Activated CD4-positive, alpha-beta T cell treated with anti-CD3 and anti-CD28 coated beads, Interleukin-2, Interleukin-6, amounts not matched to agents 100 ng/mL and 50 ng/mL, durations not matched to agents 16 hours and 8 hours (primary cell): Measurements from ENCODE around the gene GSE1.

ENCODE experiments used
- DNase-seq: peaks from one replicate; pipeline ENCODE4 v3.0.0-alpha.2; 2020

Gene GSE1

GRCh38 chr16:85686912-85687591, 73.9 kb downstream of the GSE1 start:
- DNase-seq: peak; percentile 48

GRCh38 chr16:85687651-85688471, 74.7 kb downstream of the GSE1 start:
- DNase-seq: peak; percentile 27

- peak; percentile 95 for DNase-seq
Measured at GRCh38 chr16:85688586-85689284, 75.6 kb downstream of the GSE1 start, which contains the start of gene GINS2. TSS of gene GINS2 (minus strand) at chr16:85688954. CDS start at chr16:85688898, 56 bp downstream.

GRCh38 chr16:85689285-85689949, 76.3 kb downstream of the GSE1 start:
- DNase-seq: no peak

DNA sequence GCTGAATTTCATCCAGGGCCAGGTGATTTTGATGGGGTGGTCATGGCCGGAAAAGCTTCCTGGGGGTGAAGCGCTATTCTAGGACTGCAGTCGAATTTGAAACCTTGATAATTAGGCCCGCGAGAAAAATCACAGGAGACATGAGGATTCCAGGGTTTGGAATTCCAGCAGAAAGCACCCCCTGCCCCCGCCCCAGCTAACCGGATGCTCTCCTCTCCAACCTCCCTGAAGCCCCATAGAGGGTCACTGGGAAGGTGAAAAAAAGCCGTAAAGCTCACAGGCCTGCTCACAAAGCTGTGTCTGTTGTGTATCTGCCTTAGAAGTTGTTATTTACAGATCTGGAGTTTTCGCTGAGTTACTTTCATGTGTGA, 76.8 kb downstream of the GSE1 start:
- no peak for DNase-seq

DNA sequence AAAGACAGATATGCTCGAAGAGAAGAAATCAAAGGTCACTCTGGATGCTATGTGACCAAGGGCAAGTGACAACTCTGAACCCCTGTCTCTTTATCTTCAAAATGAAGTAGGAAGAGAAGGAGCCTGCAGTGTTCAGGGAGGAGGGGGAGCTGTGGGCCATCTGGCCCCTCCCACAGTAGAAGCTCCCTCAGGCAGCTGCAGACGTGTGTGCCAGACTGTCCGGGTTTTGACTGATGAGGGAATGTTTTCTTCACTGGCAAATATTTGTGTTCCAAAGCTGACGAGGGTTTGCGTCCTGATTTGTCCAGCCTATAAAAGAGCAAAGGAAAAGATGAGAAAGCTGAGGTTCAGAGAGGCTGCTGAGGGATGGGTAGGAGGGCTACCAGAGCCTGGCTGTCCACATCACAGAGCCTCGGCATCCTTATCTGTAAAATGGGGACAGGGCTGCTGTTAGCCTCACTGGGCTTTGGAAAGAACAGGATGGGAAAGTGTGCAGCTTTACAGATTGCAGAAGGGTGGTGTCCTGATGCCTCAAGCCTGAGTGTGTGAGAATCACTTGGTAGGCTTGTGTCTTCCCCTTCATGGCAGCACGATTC, 77.4 kb downstream of the GSE1 start:
- no peak for DNase-seq

- no peak for DNase-seq
Measured at GRCh38 chr16:85695196-85696128, 82.3 kb downstream of the GSE1 start.

DNA sequence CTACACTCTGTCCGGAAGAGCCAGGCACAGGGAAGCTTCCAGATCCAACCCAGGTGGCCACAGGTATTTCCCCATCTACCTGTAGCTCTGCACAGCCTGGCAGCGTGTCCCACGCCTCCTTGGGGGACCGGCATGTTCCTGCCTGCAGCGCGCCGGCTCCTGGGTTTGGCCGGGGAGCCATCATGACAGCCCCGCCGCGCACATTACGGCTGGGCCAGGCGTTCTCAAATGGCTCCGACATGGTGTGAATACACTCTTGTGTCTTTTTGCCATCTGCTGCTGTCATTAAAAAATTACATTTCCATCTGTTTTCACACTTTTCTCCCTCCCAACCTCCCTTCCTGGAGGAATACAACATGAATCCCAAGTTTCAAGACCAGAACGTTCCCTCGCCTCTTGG, 83.7 kb downstream of the GSE1 start:
- DNase-seq: no peak

DNA sequence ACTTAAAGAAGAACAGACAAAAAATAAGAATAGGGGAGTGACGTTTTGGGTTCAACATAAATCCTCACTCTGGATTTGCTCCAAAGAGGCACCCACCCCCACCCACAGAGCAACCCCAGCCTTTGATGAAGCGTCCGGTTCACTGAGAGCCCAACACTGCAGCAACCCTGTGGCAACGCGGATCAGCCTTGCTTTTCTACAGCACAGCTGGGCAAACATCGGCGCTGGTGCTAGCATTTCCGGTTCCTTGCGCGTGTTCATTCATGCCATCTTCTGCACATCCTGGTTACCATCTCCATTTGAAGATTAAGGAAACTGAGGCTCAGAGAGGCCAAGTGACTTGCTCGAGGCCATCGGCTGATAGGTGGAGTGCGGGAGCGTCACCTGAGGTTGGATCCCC, 84.3 kb downstream of the GSE1 start:
- DNase-seq: no peak

GRCh38 chr16:85698459-85698891, 85.4 kb downstream of the GSE1 start:
- DNase-seq: no peak

- DNase-seq: no peak
Measured at GRCh38 chr16:85698935-85699558, 85.9 kb downstream of the GSE1 start.

DNA sequence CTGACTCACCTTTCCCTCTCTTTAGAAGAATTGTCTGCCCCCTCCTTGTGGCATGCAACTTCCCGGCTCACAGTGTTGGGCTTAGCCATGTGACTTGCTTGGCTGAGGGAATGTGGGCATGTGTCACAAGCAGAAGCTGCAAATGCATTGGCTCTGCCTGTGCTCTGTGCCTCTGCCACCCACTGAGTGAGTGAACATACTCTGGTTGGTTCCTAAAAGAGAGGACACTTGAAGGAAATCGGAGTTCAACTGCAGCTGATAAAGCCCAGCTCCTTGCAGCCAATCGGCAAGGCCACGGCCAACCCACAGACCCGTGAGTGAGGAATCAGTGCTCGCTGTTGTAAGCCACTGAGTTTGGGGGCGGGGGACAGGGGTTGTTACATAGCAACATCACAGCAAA, 86.5 kb downstream of the GSE1 start:
- no peak for DNase-seq

- DNase-seq: no peak
Measured at GRCh38 chr16:85704011-85704410, 90.9 kb downstream of the GSE1 start.

DNA sequence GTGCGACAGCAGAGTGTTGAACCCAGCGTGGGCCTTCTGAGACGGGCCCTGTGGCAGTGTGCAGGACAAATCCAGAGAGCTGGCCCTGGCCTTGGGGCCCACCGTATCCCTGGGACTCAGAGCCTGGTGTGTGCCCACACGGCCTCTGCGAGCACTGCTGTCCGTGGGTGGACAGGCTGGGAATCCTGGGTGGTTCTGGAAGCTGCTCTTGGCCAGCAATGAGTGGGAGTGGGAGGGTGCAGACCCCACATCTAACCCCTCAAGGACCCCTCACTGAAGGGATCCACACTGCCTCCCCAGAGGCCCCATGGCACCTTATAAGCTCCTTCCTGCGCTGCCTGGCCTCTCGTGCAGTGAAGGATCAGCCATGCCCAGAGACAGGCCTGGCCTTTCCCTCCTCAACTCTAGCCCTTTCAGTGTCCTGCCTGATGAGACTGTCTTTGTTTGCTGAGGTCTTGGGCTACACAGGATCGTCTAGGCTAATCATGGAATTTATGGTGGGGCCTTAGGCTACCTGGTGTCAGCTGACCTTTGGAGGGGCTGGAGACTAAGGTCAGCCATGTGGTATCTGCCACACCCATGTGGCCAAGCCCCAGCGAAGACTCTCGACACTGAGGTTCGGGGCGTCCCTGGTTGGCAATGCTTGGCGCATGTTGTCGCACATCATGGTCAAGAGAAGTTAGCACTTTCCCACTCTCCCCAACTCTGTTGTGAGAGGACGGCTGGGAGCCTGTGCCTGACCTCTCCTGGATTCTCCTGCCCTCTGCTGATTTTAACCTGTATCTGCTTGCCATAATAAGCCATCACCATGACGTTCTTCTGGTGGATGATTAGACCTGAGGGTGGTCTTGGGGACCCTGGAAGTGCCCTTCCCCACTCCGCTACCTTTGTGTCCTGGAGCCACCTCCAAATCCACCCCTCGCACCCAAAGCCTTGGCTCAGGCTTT, 92.1 kb downstream of the GSE1 start:
- DNase-seq: no peak

GRCh38 chr16:85706449-85707034, 93.4 kb downstream of the GSE1 start:
- no peak for DNase-seq

GRCh38 chr16:85707528-85708095, 94.5 kb downstream of the GSE1 start:
- DNase-seq: no peak

- DNase-seq: no peak
Measured at GRCh38 chr16:85708338-85708737, 95.2 kb downstream of the GSE1 start.

DNA sequence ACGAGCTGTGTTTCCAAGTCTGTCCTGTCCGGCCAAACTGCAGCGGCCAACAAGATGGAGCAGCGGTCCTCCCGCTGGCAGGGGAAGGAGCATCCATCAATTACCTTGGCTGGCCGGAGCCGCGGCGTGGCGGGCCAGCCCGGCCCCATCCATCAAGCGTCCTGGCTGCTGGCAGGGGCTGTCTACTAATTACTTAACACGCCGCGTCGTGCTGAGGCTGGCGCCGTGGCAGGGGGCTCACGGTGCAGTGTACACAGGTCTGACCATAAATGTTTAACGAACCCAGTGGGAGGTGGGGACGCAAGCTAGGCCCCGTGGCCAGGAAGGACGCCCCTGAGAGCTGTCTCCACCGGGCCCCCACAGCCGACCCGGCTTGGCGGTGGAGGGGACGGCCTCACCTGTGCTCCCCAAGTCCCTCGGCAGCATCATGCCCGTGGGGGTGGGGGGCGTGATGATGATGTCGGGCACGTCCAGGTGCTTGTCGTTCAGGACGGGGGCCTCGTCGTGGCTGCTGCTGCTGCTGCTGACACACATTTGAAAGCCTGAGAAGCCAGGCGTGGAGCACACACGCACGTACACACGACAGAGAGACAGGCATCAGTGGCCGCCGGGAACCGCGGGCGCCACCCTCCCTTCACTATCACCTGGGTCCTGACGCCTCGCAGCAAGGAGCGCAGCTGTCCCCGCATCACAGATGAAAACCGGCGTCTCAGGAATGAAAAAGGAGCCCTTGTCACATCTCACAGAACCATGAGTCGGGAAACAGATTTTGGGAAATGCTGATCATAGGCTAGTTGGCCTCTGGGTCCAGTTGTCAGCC, 96.9 kb downstream of the GSE1 start:
- DNase-seq: no peak
